ENCODE results near the gene CAMK4. TPM values are rescaled to one million over a fixed set of nuclear protein-coding genes. Genes with fewer than 3 reads are reported as not detected.
"Not testable (repeated sequence)": the region's sequence is repeated elsewhere in the genome, so short reads cannot be mapped to it uniquely, and the experiment has no call there.

Gene CAMK4
- polyA plus RNA-seq, 4 donors = 4.2 to 6.1 (median 5.8) TPM

GRCh38 chr5:111252799-111253545, 28.8 kb downstream of the CAMK4 start:
- no peak for DNase-seq (ENCODE audit: low read depth in 4 of 4, low spot score in 2 of 4)

- no peak for DNase-seq (ENCODE audit: low read depth in 4 of 4, low spot score in 2 of 4)
These were observed 30.4 kb downstream of the CAMK4 start for GRCh38 chr5:111254613-111255012.

- DNase-seq (ENCODE audit: low read depth in 4 of 4, low spot score in 2 of 4) = peak in 2 of 4 donors; percentile 6 to 8
These were observed 31.0 kb downstream of the CAMK4 start for GRCh38 chr5:111255169-111255568.

GRCh38 chr5:111256128-111256527, 31.9 kb downstream of the CAMK4 start:
- DNase-seq (ENCODE audit: low read depth in 4 of 4, low spot score in 2 of 4) = no peak

GRCh38 chr5:111257610-111258009, 33.4 kb downstream of the CAMK4 start:
- DNase-seq (ENCODE audit: low read depth in 4 of 4, low spot score in 2 of 4) = not testable (repeated sequence)

GRCh38 chr5:111259636-111260035, 35.5 kb downstream of the CAMK4 start:
- DNase-seq (ENCODE audit: low read depth in 4 of 4, low spot score in 2 of 4) = no peak

GRCh38 chr5:111261610-111262009, 37.4 kb downstream of the CAMK4 start:
- DNase-seq (ENCODE audit: low read depth in 4 of 4, low spot score in 2 of 4) = no peak

- no peak for DNase-seq (ENCODE audit: low read depth in 4 of 4, low spot score in 2 of 4)
These were observed 38.0 kb downstream of the CAMK4 start for GRCh38 chr5:111262153-111262552.

- DNase-seq (ENCODE audit: low read depth in 4 of 4, low spot score in 2 of 4) = no peak
These were observed 38.6 kb downstream of the CAMK4 start for GRCh38 chr5:111262815-111263214.

- no peak for DNase-seq (ENCODE audit: low read depth in 4 of 4, low spot score in 2 of 4)
These were observed 42.3 kb downstream of the CAMK4 start for GRCh38 chr5:111266491-111266890.

- no peak for DNase-seq (ENCODE audit: low read depth in 4 of 4, low spot score in 2 of 4)
These were observed 44.1 kb downstream of the CAMK4 start for GRCh38 chr5:111268300-111268699.

GRCh38 chr5:111271885-111272284, 47.7 kb downstream of the CAMK4 start:
- DNase-seq (ENCODE audit: low read depth in 4 of 4, low spot score in 2 of 4) = no peak

- DNase-seq (ENCODE audit: low read depth in 4 of 4, low spot score in 2 of 4) = no peak
These were observed 52.9 kb downstream of the CAMK4 start for GRCh38 chr5:111277061-111277460.

GRCh38 chr5:111278858-111279504, 54.8 kb downstream of the CAMK4 start:
- no peak for DNase-seq (ENCODE audit: low read depth in 4 of 4, low spot score in 2 of 4)

GRCh38 chr5:111280282-111280951, 56.2 kb downstream of the CAMK4 start:
- no peak for DNase-seq (ENCODE audit: low read depth in 4 of 4, low spot score in 2 of 4)

- DNase-seq (ENCODE audit: low read depth in 4 of 4, low spot score in 2 of 4) = no peak
These were observed 58.6 kb downstream of the CAMK4 start for GRCh38 chr5:111282798-111283197.

- DNase-seq (ENCODE audit: low read depth in 4 of 4, low spot score in 2 of 4) = no peak
These were observed 60.6 kb downstream of the CAMK4 start for GRCh38 chr5:111284825-111285224.

- DNase-seq (ENCODE audit: low read depth in 4 of 4, low spot score in 2 of 4) = no peak
These were observed 70.4 kb downstream of the CAMK4 start for GRCh38 chr5:111294551-111294950.

- DNase-seq (ENCODE audit: low read depth in 4 of 4, low spot score in 2 of 4) = no peak
These were observed 71.5 kb downstream of the CAMK4 start for GRCh38 chr5:111295649-111296048.

GRCh38 chr5:111296570-111296969, 72.4 kb downstream of the CAMK4 start:
- no peak for DNase-seq (ENCODE audit: low read depth in 4 of 4, low spot score in 2 of 4)

- no peak for DNase-seq (ENCODE audit: low read depth in 4 of 4, low spot score in 2 of 4)
These were observed 74.9 kb downstream of the CAMK4 start for GRCh38 chr5:111299067-111299481.

All from left renal cortex interstitium (tissue), 4 donors.